Measurements from ENCODE around the gene PRLHR. TPM values are rescaled to one million over a fixed set of nuclear protein-coding genes. Genes with fewer than 3 reads are reported as not detected.
A peak's percentile ranks its signal among the peaks of the same experiment; 100 is the strongest.

The PRLHR gene
- total RNA-seq, 1 donor from 2014 or later = not detected

DNA sequence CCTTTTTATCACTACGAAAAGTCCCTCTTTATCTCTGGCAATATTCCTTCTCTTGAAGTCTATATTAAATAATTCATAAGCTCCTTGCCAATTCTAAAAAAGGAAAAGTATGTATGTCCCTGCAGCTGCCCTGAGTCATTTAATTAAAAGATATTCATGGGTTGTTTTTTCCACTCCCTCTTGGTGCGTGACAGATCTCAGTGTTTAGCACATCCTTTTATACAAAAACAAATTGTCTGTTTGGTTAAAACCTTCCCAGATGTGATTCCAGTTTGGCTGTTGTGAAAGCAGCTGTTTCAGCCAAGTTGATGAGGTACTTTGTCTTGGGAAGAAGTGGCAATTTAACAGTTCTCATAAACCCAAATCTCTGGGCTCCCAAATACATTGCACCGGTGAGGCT lies 33.8 kb upstream of the PRLHR start:
- Mint-ChIP-seq H3K4me3 (ENCODE audit: unreplicated experiment) (no peak overlapping the region), H3K9me3 (ENCODE audit: low read depth) (no peaks in the 10 kb centered on the region), H3K27me3 (ENCODE audit: low read depth) (peaks cover 24% of the 10 kb centered on the region), H3K27ac (ENCODE audit: unreplicated experiment) (no peak overlapping the region), H3K36me3 (ENCODE audit: low read depth) (no peaks in the 10 kb centered on the region), H3K4me1 (ENCODE audit: low read depth) (peaks cover 12% of the 10 kb centered on the region)
- no peak for DNase-seq (ENCODE audit: low spot score)
- TF ChIP-seq, protein P1, sequence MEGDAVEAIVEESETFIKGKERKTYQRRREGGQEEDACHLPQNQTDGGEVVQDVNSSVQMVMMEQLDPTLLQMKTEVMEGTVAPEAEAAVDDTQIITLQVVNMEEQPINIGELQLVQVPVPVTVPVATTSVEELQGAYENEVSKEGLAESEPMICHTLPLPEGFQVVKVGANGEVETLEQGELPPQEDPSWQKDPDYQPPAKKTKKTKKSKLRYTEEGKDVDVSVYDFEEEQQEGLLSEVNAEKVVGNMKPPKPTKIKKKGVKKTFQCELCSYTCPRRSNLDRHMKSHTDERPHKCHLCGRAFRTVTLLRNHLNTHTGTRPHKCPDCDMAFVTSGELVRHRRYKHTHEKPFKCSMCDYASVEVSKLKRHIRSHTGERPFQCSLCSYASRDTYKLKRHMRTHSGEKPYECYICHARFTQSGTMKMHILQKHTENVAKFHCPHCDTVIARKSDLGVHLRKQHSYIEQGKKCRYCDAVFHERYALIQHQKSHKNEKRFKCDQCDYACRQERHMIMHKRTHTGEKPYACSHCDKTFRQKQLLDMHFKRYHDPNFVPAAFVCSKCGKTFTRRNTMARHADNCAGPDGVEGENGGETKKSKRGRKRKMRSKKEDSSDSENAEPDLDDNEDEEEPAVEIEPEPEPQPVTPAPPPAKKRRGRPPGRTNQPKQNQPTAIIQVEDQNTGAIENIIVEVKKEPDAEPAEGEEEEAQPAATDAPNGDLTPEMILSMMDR (IDR thresholded peaks at IDR 0.05) = no peak

DNA sequence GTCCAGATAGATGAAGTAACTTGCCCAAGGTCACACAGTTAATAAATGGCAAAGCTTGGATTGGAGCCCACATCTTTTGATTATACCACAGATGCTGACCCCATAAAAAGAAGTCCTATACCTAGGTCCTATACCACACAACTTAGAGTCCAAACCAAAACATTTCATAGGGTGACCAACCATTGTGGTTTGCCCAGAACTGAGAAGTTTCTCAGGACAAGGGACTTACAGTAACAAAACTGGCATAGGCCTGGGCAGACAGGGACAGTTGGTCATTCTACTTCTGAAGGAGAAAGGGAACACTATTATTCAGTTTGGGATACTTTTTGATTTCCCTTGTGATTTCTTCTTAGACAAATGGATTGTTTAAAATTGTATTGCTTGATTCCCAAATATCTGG lies 32.9 kb upstream of the PRLHR start:
- Mint-ChIP-seq H3K27ac (ENCODE audit: unreplicated experiment) (no peak overlapping the region), H3K36me3 (ENCODE audit: low read depth) (no peaks in the 10 kb centered on the region), H3K4me3 (ENCODE audit: unreplicated experiment) (no peak overlapping the region), H3K27me3 (ENCODE audit: low read depth) (peaks cover 21% of the 10 kb centered on the region), H3K4me1 (ENCODE audit: low read depth) (peaks cover 12% of the 10 kb centered on the region), H3K9me3 (ENCODE audit: low read depth) (no peaks in the 10 kb centered on the region)
- DNase-seq (ENCODE audit: low spot score) = no peak
- TF ChIP-seq, protein P1 (IDR thresholded peaks at IDR 0.05) = no peak

DNA sequence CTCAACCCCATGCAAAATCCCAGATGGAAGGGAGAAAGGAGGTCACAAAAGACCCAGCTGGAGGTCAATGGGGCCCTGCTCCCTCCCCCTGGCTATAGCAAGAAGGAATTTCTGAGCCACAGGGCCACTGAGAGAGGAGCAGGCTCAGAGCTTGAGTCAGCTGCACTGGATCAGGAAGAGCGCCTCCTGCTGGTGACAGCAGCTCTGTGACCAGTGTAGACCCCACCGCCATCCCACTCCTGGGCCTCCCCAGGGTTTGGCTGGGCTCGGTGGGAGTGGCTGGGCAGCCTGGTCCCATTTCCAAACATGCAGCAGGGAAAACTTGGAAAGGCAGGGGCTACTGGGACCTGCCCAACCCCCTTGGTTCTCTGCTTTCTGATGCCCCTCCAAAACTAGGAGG lies 31.5 kb upstream of the PRLHR start:
- TF ChIP-seq, protein P1 (IDR thresholded peaks at IDR 0.05) = peak; percentile 55
- DNase-seq (ENCODE audit: low spot score) = no peak
- peaks cover 22% of the 10 kb centered on the region for H3K27me3 Mint-ChIP-seq (ENCODE audit: low read depth)
- no peaks in the 10 kb centered on the region for H3K36me3 Mint-ChIP-seq (ENCODE audit: low read depth)
- H3K4me3 Mint-ChIP-seq (ENCODE audit: unreplicated experiment) = no peak overlapping the region
- no peaks in the 10 kb centered on the region for H3K9me3 Mint-ChIP-seq (ENCODE audit: low read depth)
- H3K27ac Mint-ChIP-seq (ENCODE audit: unreplicated experiment) = no peak overlapping the region
- peaks cover 12% of the 10 kb centered on the region for H3K4me1 Mint-ChIP-seq (ENCODE audit: low read depth)

DNA sequence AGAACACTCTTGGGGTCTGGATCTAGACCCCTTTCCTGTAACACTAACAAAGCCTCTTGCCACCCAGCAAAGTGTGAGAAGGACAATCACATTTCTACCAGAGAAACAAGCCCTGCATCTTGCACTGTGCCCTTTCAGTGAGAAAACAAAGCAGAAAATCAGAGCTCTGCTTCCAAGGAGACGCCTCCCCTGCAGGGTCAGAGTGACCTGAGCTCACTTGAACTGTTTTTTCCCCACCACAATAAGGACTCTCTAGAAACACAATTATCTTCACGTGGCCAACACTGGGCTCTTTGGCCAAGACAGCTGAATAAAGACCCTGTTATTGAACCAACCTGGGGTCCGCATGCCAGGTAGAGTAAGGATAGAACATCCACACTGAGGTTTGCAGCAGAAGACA lies 30.1 kb upstream of the PRLHR start:
- TF ChIP-seq, protein P1 (IDR thresholded peaks at IDR 0.05) = no peak
- H3K4me3 Mint-ChIP-seq (ENCODE audit: unreplicated experiment) = no peak overlapping the region
- H3K4me1 Mint-ChIP-seq (ENCODE audit: low read depth) = peaks cover 27% of the 10 kb centered on the region
- H3K27ac Mint-ChIP-seq (ENCODE audit: unreplicated experiment) = no peak overlapping the region
- peaks cover 20% of the 10 kb centered on the region for H3K27me3 Mint-ChIP-seq (ENCODE audit: low read depth)
- H3K9me3 Mint-ChIP-seq (ENCODE audit: low read depth) = no peaks in the 10 kb centered on the region
- DNase-seq (ENCODE audit: low spot score) = no peak
- no peaks in the 10 kb centered on the region for H3K36me3 Mint-ChIP-seq (ENCODE audit: low read depth)

DNA sequence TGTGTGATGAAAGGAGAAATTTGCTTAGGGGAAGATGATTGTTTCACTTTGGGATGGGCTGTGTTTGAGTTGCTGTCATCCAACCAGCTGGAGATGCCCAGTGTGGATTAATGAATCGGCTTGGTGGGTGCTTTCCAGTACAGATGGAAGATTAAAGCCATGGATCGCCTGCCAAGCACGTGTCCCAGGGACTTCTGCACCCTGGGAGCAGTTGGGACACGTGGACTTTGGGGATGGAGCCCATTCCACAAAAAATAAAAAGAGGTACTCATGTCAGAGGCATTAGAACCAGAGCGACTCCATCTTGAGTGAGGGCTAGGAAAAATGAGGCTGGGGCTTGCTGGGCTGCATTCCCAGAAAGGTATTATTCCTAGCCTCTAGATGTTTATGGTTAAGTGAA lies 29.3 kb upstream of the PRLHR start:
- Mint-ChIP-seq H3K27ac (ENCODE audit: unreplicated experiment) (no peak overlapping the region), H3K9me3 (ENCODE audit: low read depth) (no peaks in the 10 kb centered on the region), H3K27me3 (ENCODE audit: low read depth) (peaks cover 24% of the 10 kb centered on the region), H3K4me1 (ENCODE audit: low read depth) (peaks cover 28% of the 10 kb centered on the region), H3K4me3 (ENCODE audit: unreplicated experiment) (no peak overlapping the region), H3K36me3 (ENCODE audit: low read depth) (no peaks in the 10 kb centered on the region)
- DNase-seq (ENCODE audit: low spot score) = no peak
- TF ChIP-seq, protein P1 (IDR thresholded peaks at IDR 0.05) = no peak

Measured in chondrocyte (in vitro differentiated cells).